PC-9 (cell line): Measurements from ENCODE around the gene NKRF. TPM values are rescaled to one million over a fixed set of nuclear protein-coding genes. Genes with fewer than 3 reads are reported as not detected.

ENCODE experiments used
- BruUV-seq: library from RNA; stranded (reverse); fragments of 400-500 nt; replicated peaks from 2 replicates; lab custom pipeline; 2021; lab: Mats Ljungman, UMichigan
- CTCF ChIA-PET: fragments of 300-600 bp; sonication (Branson Sonifier 250); formaldehyde crosslinking; loops from one replicate; lab custom pipeline; 2022; ENCODE audit warnings: antibody characterized with exemption; lab: Charles Lee
- POLR2A ChIA-PET: fragments of 300-600 bp; sonication (Branson Sonifier 250); formaldehyde crosslinking; loops from one replicate; lab custom pipeline; 2022; ENCODE audit warnings: antibody characterized with exemption; ENCODE audit not compliant: unreplicated experiment; lab: Charles Lee
- DNase-seq, 2 experiments: peaks; one replicate each; pipeline versions ENCODE4 v3.0.0 to v3.0.0-alpha.2; 2015 to 2022; ENCODE audit warnings: mixed read lengths in 1 of 2
- H2AFZ ChIP-seq: fragments of 200-600 bp; sonication (generic); 2 replicates; pipeline ENCODE4 v1.8.1; 2017; ENCODE audit warnings: antibody characterized with exemption
- H3F3A ChIP-seq: fragments of 200-600 bp; sonication (generic); 2 replicates; pipeline ENCODE4 v1.8.1; 2017; ENCODE audit warnings: antibody characterized with exemption, mild to moderate bottlenecking, low read depth; ENCODE audit not compliant: insufficient read depth
- H3K27ac ChIP-seq: fragments of 200-600 bp; sonication (generic); 2 replicates; pipeline ENCODE4 v1.6.1; 2016; ENCODE audit warnings: mixed run types
- H3K27me3 ChIP-seq: fragments of 200-600 bp; sonication (generic); 2 replicates; pipeline ENCODE4 v1.6.1; 2016; ENCODE audit warnings: low read depth, mixed run types; ENCODE audit not compliant: insufficient read depth
- H3K36me3 ChIP-seq: fragments of 200-600 bp; sonication (generic); 2 replicates; pipeline ENCODE4 v1.6.1; 2016; ENCODE audit warnings: low read depth, mixed run types
- H3K4me1 ChIP-seq: fragments of 200-600 bp; sonication (generic); replicated peaks from 2 replicates; pipeline ENCODE4 v1.6.1; 2016; ENCODE audit warnings: mixed run types; ENCODE audit not compliant: insufficient read depth
- H3K4me2 ChIP-seq: fragments of 200-600 bp; sonication (generic); 2 replicates; pipeline ENCODE4 v1.6.1; 2017; ENCODE audit warnings: mixed run types
- H3K4me3 ChIP-seq: fragments of 200-600 bp; sonication (generic); 2 replicates; pipeline ENCODE4 v1.6.1; 2016; ENCODE audit warnings: mixed run types
- H3K79me2 ChIP-seq: fragments of 200-600 bp; sonication (generic); 2 replicates; pipeline ENCODE4 v1.6.1; 2017; ENCODE audit warnings: low read depth, mixed run types
- H3K9me2 ChIP-seq: fragments of 200-600 bp; sonication (generic); 2 replicates; pipeline ENCODE4 v1.8.1; 2017; ENCODE audit warnings: mild to moderate bottlenecking; ENCODE audit not compliant: insufficient read depth
- H3K9me3 ChIP-seq: fragments of 200-600 bp; sonication (generic); 2 replicates; pipeline ENCODE4 v1.8.1; 2016; ENCODE audit warnings: low read depth; ENCODE audit not compliant: insufficient read depth
- H4K20me1 ChIP-seq: fragments of 200-600 bp; sonication (generic); 2 replicates; pipeline ENCODE4 v1.8.1; 2017; ENCODE audit not compliant: insufficient read depth
- EZH2 ChIP-seq: fragments of 200-600 bp; sonication (generic); IDR thresholded peaks from 2 replicates; pipeline ENCODE4 v1.8.0; 2017; ENCODE audit warnings: antibody characterized with exemption, low read depth
- intact Hi-C: fragments of 100-400 bp; cut with micrococcal nuclease; formaldehyde crosslinking; loops from one replicate; pipeline ENCODE4 v1.10.0; 2022; ENCODE audit not compliant: unreplicated experiment
- total RNA-seq: library from RNA; stranded (reverse); gene quantifications from 2 replicates; pipeline ENCODE4 v1.2.3, GENCODE V29; 2021
- TF ChIP-seq, protein P1 (sequence below): fragments of 200-600 bp; sonication (generic); conservative IDR thresholded peaks from 2 replicates; pipeline ENCODE4 v1.6.1; 2017; ENCODE audit warnings: mixed run types, antibody characterized with exemption, mild to moderate bottlenecking, moderate library complexity

NKRF gene
- total RNA-seq, 1 experiment from 2014 or later: 25.7 TPM

DNA sequence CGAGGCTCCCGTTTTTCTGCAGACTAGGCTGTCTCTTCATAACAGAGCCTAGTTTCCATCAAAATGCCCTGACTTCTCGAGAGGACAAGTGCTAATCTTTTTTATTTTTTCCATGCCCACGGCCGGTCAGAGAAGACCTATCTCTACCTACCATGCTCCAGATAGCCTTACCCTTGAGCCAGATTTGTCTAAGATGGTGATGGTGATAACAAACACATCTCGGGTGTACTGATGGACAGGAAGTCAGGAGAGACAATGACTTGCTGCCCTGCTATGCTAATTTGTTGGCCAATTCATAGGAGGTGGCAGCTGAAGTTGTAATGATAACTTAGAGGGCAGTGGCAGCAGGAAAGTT is 42.2 kb upstream of the NKRF start:
- CTCF ChIA-PET: no interaction called here
- Histone ChIP-seq H3K9me2 (no peaks in the 10 kb centered on the region), H3F3A (no peaks in the 10 kb centered on the region), H3K9me3 (no peaks in the 10 kb centered on the region), H2AFZ (no peak overlapping the region), H3K27me3 (no peaks in the 10 kb centered on the region), H3K36me3 (no peaks in the 10 kb centered on the region), H3K27ac (no peak overlapping the region), H3K4me2 (no peak overlapping the region), H3K4me1 (no peaks in the 10 kb centered on the region), H3K79me2 (no peaks in the 10 kb centered on the region), H4K20me1 (no peaks in the 10 kb centered on the region), H3K4me3 (no peak overlapping the region)
- no peak for DNase-seq
- TF ChIP-seq, protein P1, sequence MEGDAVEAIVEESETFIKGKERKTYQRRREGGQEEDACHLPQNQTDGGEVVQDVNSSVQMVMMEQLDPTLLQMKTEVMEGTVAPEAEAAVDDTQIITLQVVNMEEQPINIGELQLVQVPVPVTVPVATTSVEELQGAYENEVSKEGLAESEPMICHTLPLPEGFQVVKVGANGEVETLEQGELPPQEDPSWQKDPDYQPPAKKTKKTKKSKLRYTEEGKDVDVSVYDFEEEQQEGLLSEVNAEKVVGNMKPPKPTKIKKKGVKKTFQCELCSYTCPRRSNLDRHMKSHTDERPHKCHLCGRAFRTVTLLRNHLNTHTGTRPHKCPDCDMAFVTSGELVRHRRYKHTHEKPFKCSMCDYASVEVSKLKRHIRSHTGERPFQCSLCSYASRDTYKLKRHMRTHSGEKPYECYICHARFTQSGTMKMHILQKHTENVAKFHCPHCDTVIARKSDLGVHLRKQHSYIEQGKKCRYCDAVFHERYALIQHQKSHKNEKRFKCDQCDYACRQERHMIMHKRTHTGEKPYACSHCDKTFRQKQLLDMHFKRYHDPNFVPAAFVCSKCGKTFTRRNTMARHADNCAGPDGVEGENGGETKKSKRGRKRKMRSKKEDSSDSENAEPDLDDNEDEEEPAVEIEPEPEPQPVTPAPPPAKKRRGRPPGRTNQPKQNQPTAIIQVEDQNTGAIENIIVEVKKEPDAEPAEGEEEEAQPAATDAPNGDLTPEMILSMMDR: no peak
- TF ChIP-seq EZH2: no peak
- BruUV-seq: no TSS peak
- intact Hi-C loops: no loop called here
- POLR2A ChIA-PET: no interaction called here

DNA sequence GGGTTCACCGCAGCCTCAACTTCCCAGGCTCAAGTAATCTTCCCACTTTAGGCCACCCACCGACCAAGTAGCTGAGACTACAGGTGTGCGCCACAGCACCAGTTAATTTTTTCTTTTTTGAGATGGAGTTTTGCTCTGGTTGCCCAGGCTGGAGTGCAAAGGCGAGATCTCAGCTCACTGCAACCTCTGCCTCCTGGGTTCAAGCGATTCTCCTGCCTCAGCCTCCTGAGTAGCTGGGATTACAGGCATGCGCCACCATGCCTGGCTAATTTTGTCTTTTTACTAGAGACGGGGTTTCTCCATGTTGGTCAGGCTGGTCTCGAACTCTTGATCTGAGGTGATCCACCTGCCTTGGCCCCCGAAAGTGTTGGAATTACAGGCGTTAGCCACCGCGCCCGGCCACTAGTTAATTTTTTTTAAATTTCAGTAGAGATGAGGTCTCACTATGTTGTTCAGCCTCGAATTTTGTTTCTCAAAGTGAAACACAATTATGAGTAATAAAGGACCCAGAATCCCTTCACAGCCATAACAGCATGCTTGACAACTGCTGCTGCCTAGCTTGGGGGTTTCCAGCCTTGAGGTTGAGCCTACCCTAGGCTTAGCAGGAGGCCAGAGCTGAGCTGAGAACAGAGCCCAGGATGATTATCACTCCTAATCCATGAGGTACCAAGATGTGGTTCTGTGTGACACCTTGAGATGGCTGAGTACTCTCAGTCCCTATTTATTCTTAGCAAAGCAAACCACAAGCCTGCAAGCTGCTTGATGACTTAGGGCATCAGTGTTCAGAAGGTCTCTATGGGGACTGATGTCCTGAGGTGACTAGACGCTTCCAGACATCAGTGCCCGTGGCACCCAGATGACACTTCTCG is 41.6 kb upstream of the NKRF start:
- Histone ChIP-seq H3K27ac (no peak overlapping the region), H2AFZ (no peak overlapping the region), H3K27me3 (no peaks in the 10 kb centered on the region), H4K20me1 (no peaks in the 10 kb centered on the region), H3K9me3 (no peaks in the 10 kb centered on the region), H3K36me3 (no peaks in the 10 kb centered on the region), H3K4me2 (no peak overlapping the region), H3F3A (no peaks in the 10 kb centered on the region), H3K4me1 (no peaks in the 10 kb centered on the region), H3K9me2 (no peaks in the 10 kb centered on the region), H3K4me3 (no peak overlapping the region), H3K79me2 (no peaks in the 10 kb centered on the region)
- intact Hi-C loops: no loop called here
- ChIA-PET POLR2A (interaction anchor here (0.6 kb wide), 1 partner anchor 145 kb away, joined by 13 read pairs; no protein-coding TSS in a partner anchor), CTCF (no interaction called here)
- no peak for DNase-seq
- BruUV-seq: no TSS peak
- TF ChIP-seq EZH2: no peak
- TF ChIP-seq, protein P1: no peak

DNA sequence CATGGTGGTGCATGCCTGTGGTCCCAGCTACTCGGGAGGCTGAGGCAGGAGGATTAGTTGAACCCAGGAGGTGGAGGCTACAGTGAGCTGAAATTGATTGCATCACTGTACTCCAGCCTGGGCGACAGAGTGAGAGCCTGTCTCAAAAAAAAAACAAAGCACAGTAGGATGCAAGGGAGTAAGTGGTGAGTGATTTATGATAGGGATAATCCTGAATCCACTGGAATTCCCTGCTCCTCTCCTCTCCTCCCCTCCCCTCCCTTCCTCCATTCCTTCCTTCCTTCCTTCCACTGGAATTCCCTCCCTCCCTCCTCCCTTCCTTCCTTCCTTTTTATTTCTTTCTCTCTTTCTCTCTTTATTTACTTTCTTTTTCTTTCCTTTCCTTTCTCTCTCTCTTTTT is 40.9 kb upstream of the NKRF start:
- Histone ChIP-seq H3K27ac (no peak overlapping the region), H3K4me2 (no peak overlapping the region), H3K4me3 (no peak overlapping the region), H3F3A (no peaks in the 10 kb centered on the region), H3K9me3 (no peaks in the 10 kb centered on the region), H3K4me1 (no peaks in the 10 kb centered on the region), H4K20me1 (no peaks in the 10 kb centered on the region), H3K36me3 (no peaks in the 10 kb centered on the region), H2AFZ (no peak overlapping the region), H3K27me3 (no peaks in the 10 kb centered on the region), H3K9me2 (no peaks in the 10 kb centered on the region), H3K79me2 (no peaks in the 10 kb centered on the region)
- TF ChIP-seq, protein P1: no peak
- TF ChIP-seq EZH2: no peak
- POLR2A ChIA-PET: interaction anchor here (0.6 kb wide), 1 partner anchor 146 kb away, joined by 13 read pairs; no protein-coding TSS in a partner anchor
- no peak for DNase-seq
- BruUV-seq: no TSS peak
- intact Hi-C loops: no loop called here
- CTCF ChIA-PET: no interaction called here
